SK-N-SH (cell line): ENCODE data around the gene HSD17B1. TPM values are rescaled to one million over a fixed set of nuclear protein-coding genes. Genes with fewer than 3 reads are reported as not detected.

ENCODE experiments used
- CTCF ChIA-PET: fragments of 300-600, 350-600 bp; formaldehyde crosslinking; extraction: SDS; loops from one replicate; lab custom pipeline; 2021; lab: Yijun Ruan, JAX
- POLR2A ChIA-PET: fragments of 350-600 bp; sonication (Branson Sonifier 250); formaldehyde crosslinking; extraction: SDS; loops from one replicate; lab custom pipeline; 2020; ENCODE audit warnings: antibody characterized with exemption, inconsistent platforms; lab: Yijun Ruan, JAX
- DNase-seq: peaks from one replicate; pipeline ENCODE4 v3.0.0; 2012
- H2AFZ ChIP-seq: fragments of 200-600 bp; sonication (generic); 2 replicates; pipeline ENCODE4 v1.8.1; 2016; ENCODE audit warnings: antibody characterized with exemption, mild to moderate bottlenecking, low read depth
- H3F3A ChIP-seq: fragments of 200-600 bp; sonication (generic); replicated peaks from 2 replicates; pipeline ENCODE3; 2016; ENCODE audit warnings: antibody characterized with exemption, mild to moderate bottlenecking; ENCODE audit not compliant: insufficient read depth
- H3K27ac ChIP-seq, 2 experiments: fragments of 200-500 bp in 1 of 2; fragments of 200-600 bp in 1 of 2; sonication (Bioruptor generic) in 1 of 2; sonication (generic), shearing (Covaris generic) in 1 of 2; 2 replicates each; pipeline versions ENCODE4 v1.5.1 to v1.6.1; 2014 to 2016; ENCODE audit warnings: low read depth in 2 of 2, inconsistent platforms in 1 of 2, low read length in 1 of 2, mild to moderate bottlenecking in 1 of 2, mixed read lengths in 1 of 2
- H3K27me3 ChIP-seq: fragments of 200-600 bp; sonication (generic), shearing (Covaris generic); 2 replicates; pipeline ENCODE4 v1.6.1; 2016; ENCODE audit warnings: mixed run types; ENCODE audit not compliant: insufficient read depth
- H3K36me3 ChIP-seq, 2 experiments: fragments of 200-500 bp in 1 of 2; fragments of 200-600 bp in 1 of 2; sonication (Bioruptor generic) in 1 of 2; sonication (generic) in 1 of 2; replicated peaks in 1 of 2; 2 replicates each; pipeline versions ENCODE3 to v1.5.1; 2014 to 2016; ENCODE audit warnings: low read length in 1 of 2, mild to moderate bottlenecking in 1 of 2; ENCODE audit not compliant: insufficient read depth in 2 of 2, control insufficient read depth in 1 of 2
- H3K4me1 ChIP-seq, 2 experiments: fragments of 200-500 bp in 1 of 2; fragments of 200-600 bp in 1 of 2; sonication (Bioruptor generic) in 1 of 2; sonication (generic), shearing (Covaris generic) in 1 of 2; 2 replicates each; pipeline versions ENCODE4 v1.5.1 to v1.6.1; 2014 to 2016; ENCODE audit warnings: low read depth in 1 of 2, low read length in 1 of 2, mixed run types in 1 of 2; ENCODE audit not compliant: insufficient read depth in 2 of 2, control insufficient read depth in 1 of 2
- H3K4me2 ChIP-seq: fragments of 200-600 bp; sonication (generic), shearing (Covaris generic); 2 replicates; pipeline ENCODE4 v1.6.1; 2017; ENCODE audit warnings: mixed run types
- H3K4me3 ChIP-seq, 2 experiments: fragments of 200-500 bp in 1 of 2; fragments of 200-600 bp in 1 of 2; sonication (Bioruptor generic) in 1 of 2; sonication (generic), shearing (Covaris generic) in 1 of 2; 2 replicates each; pipeline versions ENCODE4 v1.5.1 to v1.8.1; 2014 to 2016; ENCODE audit warnings: low read depth in 2 of 2, inconsistent platforms in 1 of 2, low read length in 1 of 2, mild to moderate bottlenecking in 1 of 2, mixed read lengths in 1 of 2, moderate library complexity in 1 of 2
- H3K79me2 ChIP-seq: fragments of 200-600 bp; sonication (generic); 2 replicates; pipeline ENCODE4 v1.8.1; 2017; ENCODE audit warnings: mild to moderate bottlenecking; ENCODE audit not compliant: insufficient read depth
- H3K9ac ChIP-seq: fragments of 200-600 bp; sonication (generic); 2 replicates; pipeline ENCODE4 v1.6.1; 2017; ENCODE audit warnings: mixed run types
- H3K9me2 ChIP-seq: fragments of 200-600 bp; sonication (generic); 2 replicates; pipeline ENCODE4 v1.6.1; 2017; ENCODE audit warnings: mixed run types
- H3K9me3 ChIP-seq: fragments of 200-600 bp; sonication (generic); 2 replicates; pipeline ENCODE4 v1.6.1; 2017; ENCODE audit warnings: mixed run types, mild to moderate bottlenecking, moderate library complexity
- H4K20me1 ChIP-seq: fragments of 200-600 bp; sonication (generic); 2 replicates; pipeline ENCODE4 v1.6.1; 2017; ENCODE audit warnings: mild to moderate bottlenecking, mixed run types; ENCODE audit not compliant: insufficient read depth
- CHD2 ChIP-seq: fragments of 150-350 bp; IDR thresholded peaks from 2 replicates; pipeline ENCODE4 v1.6.1; 2018; ENCODE audit warnings: low read length; ENCODE audit not compliant: partially characterized antibody
- ELF1 ChIP-seq: IDR thresholded peaks from 2 replicates; pipeline ENCODE4 v1.4.0; 2012
- EP300 ChIP-seq, 2 experiments: IDR thresholded peaks; 2 replicates each; pipeline versions ENCODE4 v1.4.0 to v1.6.1; 2012; ENCODE audit warnings: borderline replicate concordance in 1 of 2, low read depth in 1 of 2, low read length in 1 of 2
- EZH2phosphoT487 ChIP-seq: fragments of 200-600 bp; sonication (generic); IDR thresholded peaks from 2 replicates; pipeline ENCODE4 v1.6.1; 2017; ENCODE audit warnings: low read depth, mixed run types, mild to moderate bottlenecking, antibody characterized with exemption, moderate library complexity, borderline replicate concordance
- FOSL2 ChIP-seq: IDR thresholded peaks from 2 replicates; pipeline ENCODE4 v1.4.0; 2012; ENCODE audit warnings: low read depth, mild to moderate bottlenecking, moderate library complexity, borderline replicate concordance
- GABPA ChIP-seq: IDR thresholded peaks from 2 replicates; pipeline ENCODE4 v1.4.0; 2012; ENCODE audit warnings: low read depth, mild to moderate bottlenecking
- JUND ChIP-seq: IDR thresholded peaks from 2 replicates; pipeline ENCODE4 v1.4.0; 2012
- MEF2A ChIP-seq: IDR thresholded peaks from 2 replicates; pipeline ENCODE4 v1.4.0; 2012; ENCODE audit warnings: low read depth, borderline replicate concordance
- MXI1 ChIP-seq: IDR thresholded peaks from 2 replicates; pipeline ENCODE4 v1.6.1; 2012; ENCODE audit warnings: mild to moderate bottlenecking, low read depth, low read length, improper control_type of control experiment
- NRF1 ChIP-seq: IDR thresholded peaks from 2 replicates; pipeline ENCODE4 v1.6.1; 2012; ENCODE audit warnings: low read depth, mild to moderate bottlenecking, low read length
- RAD21 ChIP-seq: IDR thresholded peaks from 2 replicates; pipeline ENCODE4 v1.6.1; 2012; ENCODE audit warnings: mild to moderate bottlenecking, low read length
- RFX5 ChIP-seq: IDR thresholded peaks from 2 replicates; pipeline ENCODE4 v1.6.1; 2012; ENCODE audit warnings: mild to moderate bottlenecking, improper control_type of control experiment, low read length
- RXRA ChIP-seq: IDR thresholded peaks from 2 replicates; pipeline ENCODE4 v1.4.0; 2012; ENCODE audit warnings: low read depth, mild to moderate bottlenecking, borderline replicate concordance
- SIN3A ChIP-seq: IDR thresholded peaks from 2 replicates; pipeline ENCODE4 v1.6.1; 2012; ENCODE audit warnings: low read depth, mild to moderate bottlenecking, low read length, moderate library complexity, borderline replicate concordance
- TAF1 ChIP-seq: IDR thresholded peaks from 2 replicates; pipeline ENCODE4 v1.6.1; 2012; ENCODE audit warnings: low read depth, mild to moderate bottlenecking, low read length, moderate library complexity, borderline replicate concordance
- TCF12 ChIP-seq: IDR thresholded peaks from 2 replicates; pipeline ENCODE4 v1.4.0; 2012
- TEAD4 ChIP-seq: IDR thresholded peaks from 2 replicates; pipeline ENCODE4 v1.4.0; 2012; ENCODE audit warnings: mild to moderate bottlenecking, borderline replicate concordance; ENCODE audit not compliant: insufficient read depth
- WGBS: methylation state at CpG from one replicate; pipeline ENCODE4 v1.1.6; 2017; ENCODE audit warnings: low lambda C conversion rate; 5-methylcytosine and 5-hydroxymethylcytosine counted together
- polyA plus RNA-seq, 3 experiments: library from polyadenylated mRNA; depleted of rRNA; stranded (reverse); fragments of >200 nt; gene quantifications; 2 replicates each; pipeline ENCODE4 v1.2.3, GENCODE V29; 2012
- TF ChIP-seq, protein P1 (sequence below): IDR thresholded peaks from 2 replicates; pipeline ENCODE4 v1.4.0; 2012; ENCODE audit warnings: low read depth
- TF ChIP-seq, protein P2 (sequence below): IDR thresholded peaks from 2 replicates; pipeline ENCODE4 v1.4.0; 2012; ENCODE audit warnings: low read depth, borderline replicate concordance
- TF ChIP-seq, protein P3 (sequence below): fragments of 150-350 bp; IDR thresholded peaks from 2 replicates; pipeline ENCODE4 v1.6.1; 2016; ENCODE audit warnings: mild to moderate bottlenecking, low read depth, low read length
- TF ChIP-seq, protein P4 (sequence below): fragments of 150-350 bp; IDR thresholded peaks from 2 replicates; pipeline ENCODE4 v1.6.1; 2017; ENCODE audit warnings: antibody characterized with exemption, low read length, low read depth, borderline replicate concordance
- TF ChIP-seq, protein P5 (sequence below): IDR thresholded peaks from 2 replicates; pipeline ENCODE4; 2012
- TF ChIP-seq, protein P6 (sequence below): fragments of 200-600 bp; sonication (generic); IDR thresholded peaks from 2 replicates; pipeline ENCODE4 v1.6.1; 2017; ENCODE audit warnings: antibody characterized with exemption, mild to moderate bottlenecking, moderate library complexity
- TF ChIP-seq, protein P7 (sequence below): IDR thresholded peaks from 2 replicates; pipeline ENCODE4 v1.4.0; 2012; ENCODE audit warnings: low read depth, borderline replicate concordance

HSD17B1 gene
- polyA plus RNA-seq, 1 of the 3 experiments (the other 2 are of a cell fraction) = 1.3 TPM

DNA sequence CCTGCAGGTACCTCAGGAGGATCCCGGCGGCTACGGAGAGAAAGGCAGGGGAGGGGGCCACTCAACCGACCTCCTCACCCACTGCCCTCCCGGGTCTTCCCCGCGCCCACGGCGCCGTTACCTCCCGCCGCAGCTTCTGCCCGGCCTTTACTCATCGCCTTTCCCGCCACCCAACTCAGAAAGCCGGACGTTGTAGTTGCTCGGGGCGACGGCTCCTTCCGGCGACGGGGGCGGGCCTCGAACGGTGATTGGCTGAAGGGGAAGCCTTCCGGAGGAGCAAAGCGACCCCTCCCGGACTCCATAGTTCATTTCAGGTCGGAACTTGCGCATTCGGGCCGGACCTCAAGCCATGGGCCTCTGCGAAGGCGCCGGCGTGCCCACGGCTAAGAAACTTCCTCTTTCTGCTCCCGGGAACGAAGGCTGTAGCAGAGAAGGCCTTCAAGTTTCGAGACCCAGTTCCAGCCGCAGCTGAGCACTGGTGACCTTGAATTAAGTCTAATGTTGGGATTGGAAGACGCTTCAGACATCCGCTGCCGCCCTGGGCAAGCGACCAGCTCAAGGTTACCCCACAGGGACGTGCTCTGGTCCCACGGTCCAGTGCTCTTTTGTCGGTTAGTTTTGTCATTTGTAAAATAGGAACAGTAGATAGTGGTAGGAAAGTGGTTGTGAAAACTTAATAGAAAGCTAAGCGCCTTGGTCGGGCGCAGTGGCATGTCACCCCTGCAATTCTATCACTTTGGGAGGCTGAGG is 25.0 kb downstream of the HSD17B1 start, which contains the start of gene PSMC3IP:
Gene PSMC3IP (minus strand): TSS at position 198 of the 750 bp plus-strand sequence. CDS start 43 bp downstream, at position 155.
- peak within 1 kb of the TSS; percentile 77 to 91 for H3K4me3 ChIP-seq
- no peaks in the 10 kb centered on the region for H3K9me2 ChIP-seq
- H4K20me1 ChIP-seq = no peaks in the 10 kb centered on the region
- CTCF ChIA-PET = interaction anchor here (0.7 to 8.3 kb wide), 61 partner anchors 10 to 421 kb away, joined by 3 to 221 read pairs (median 5); partner anchors contain the start of genes CCR10, CNTD1, CNTNAP1 and COA3
- POLR2A ChIA-PET = interaction anchor here (0.8 to 3.1 kb wide), 14 partner anchors 8 to 246 kb away, joined by 3 to 63 read pairs (median 4); partner anchors contain the start of genes BECN1, CNTNAP1, MLX and PLEKHH3
- DNase-seq = peak; percentile 96
- H3K36me3 ChIP-seq = peaks cover 32 to 42% of the 10 kb centered on the region in 2 experiments
- no peaks in the 10 kb centered on the region for H3K9me3 ChIP-seq
- peaks cover 55% of the 10 kb centered on the region for H3K79me2 ChIP-seq
- peak within 1 kb of the TSS; percentile 87 for H3K9ac ChIP-seq
- H3F3A ChIP-seq = peaks cover 36% of the 10 kb centered on the region
- no peaks in the 10 kb centered on the region for H3K27me3 ChIP-seq
- peak within 1 kb of the TSS; percentile 95 for H3K4me2 ChIP-seq
- peak within 1 kb of the TSS; percentile 61 for H2AFZ ChIP-seq
- H3K27ac ChIP-seq = peak within 1 kb of the TSS; percentile 80 to 89
- H3K4me1 ChIP-seq = peaks cover 7 to 8% of the 10 kb centered on the region in 2 experiments; a peak in 2 of 4 replicates
- 1% methylated on average over 31 of the region's 52 CpGs for WGBS
- TF ChIP-seq RFX5 = no peak
- 0 out of 4 replicates have a peak, but pooled peaks of 1 of the 2 experiments have one; percentile 15 for TF ChIP-seq EP300 (IDR thresholded peaks at IDR 0.05; ENCODE audit: borderline replicate concordance in 1 of 2, low read depth in 1 of 2, low read length in 1 of 2)
- peak; percentile 57 for TF ChIP-seq NRF1
- no peak for TF ChIP-seq MEF2A
- no peak for TF ChIP-seq TEAD4
- peak; percentile 82 for TF ChIP-seq MXI1
- TF ChIP-seq CHD2 = peak; percentile 82
- TF ChIP-seq RAD21 = no peak
- TF ChIP-seq, protein P1, sequence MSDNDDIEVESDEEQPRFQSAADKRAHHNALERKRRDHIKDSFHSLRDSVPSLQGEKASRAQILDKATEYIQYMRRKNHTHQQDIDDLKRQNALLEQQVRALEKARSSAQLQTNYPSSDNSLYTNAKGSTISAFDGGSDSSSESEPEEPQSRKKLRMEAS = peak; percentile 69
- TF ChIP-seq, protein P2, sequence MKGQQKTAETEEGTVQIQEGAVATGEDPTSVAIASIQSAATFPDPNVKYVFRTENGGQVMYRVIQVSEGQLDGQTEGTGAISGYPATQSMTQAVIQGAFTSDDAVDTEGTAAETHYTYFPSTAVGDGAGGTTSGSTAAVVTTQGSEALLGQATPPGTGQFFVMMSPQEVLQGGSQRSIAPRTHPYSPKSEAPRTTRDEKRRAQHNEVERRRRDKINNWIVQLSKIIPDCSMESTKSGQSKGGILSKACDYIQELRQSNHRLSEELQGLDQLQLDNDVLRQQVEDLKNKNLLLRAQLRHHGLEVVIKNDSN = no peak
- TF ChIP-seq, protein P3, sequence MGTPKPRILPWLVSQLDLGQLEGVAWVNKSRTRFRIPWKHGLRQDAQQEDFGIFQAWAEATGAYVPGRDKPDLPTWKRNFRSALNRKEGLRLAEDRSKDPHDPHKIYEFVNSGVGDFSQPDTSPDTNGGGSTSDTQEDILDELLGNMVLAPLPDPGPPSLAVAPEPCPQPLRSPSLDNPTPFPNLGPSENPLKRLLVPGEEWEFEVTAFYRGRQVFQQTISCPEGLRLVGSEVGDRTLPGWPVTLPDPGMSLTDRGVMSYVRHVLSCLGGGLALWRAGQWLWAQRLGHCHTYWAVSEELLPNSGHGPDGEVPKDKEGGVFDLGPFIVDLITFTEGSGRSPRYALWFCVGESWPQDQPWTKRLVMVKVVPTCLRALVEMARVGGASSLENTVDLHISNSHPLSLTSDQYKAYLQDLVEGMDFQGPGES = peak; percentile 34; the same call in 1 of the 2 replicates
- no peak for TF ChIP-seq FOSL2
- TF ChIP-seq TCF12 = no peak
- TF ChIP-seq, protein P4, sequence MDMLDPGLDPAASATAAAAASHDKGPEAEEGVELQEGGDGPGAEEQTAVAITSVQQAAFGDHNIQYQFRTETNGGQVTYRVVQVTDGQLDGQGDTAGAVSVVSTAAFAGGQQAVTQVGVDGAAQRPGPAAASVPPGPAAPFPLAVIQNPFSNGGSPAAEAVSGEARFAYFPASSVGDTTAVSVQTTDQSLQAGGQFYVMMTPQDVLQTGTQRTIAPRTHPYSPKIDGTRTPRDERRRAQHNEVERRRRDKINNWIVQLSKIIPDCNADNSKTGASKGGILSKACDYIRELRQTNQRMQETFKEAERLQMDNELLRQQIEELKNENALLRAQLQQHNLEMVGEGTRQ = no peak
- peak; percentile 58 for TF ChIP-seq ELF1
- TF ChIP-seq, protein P5, sequence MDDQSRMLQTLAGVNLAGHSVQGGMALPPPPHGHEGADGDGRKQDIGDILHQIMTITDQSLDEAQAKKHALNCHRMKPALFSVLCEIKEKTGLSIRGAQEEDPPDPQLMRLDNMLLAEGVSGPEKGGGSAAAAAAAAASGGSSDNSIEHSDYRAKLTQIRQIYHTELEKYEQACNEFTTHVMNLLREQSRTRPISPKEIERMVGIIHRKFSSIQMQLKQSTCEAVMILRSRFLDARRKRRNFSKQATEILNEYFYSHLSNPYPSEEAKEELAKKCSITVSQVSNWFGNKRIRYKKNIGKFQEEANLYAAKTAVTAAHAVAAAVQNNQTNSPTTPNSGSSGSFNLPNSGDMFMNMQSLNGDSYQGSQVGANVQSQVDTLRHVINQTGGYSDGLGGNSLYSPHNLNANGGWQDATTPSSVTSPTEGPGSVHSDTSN = 0 out of 2 replicates have a peak, but pooled peaks have one; percentile 9
- no peak for TF ChIP-seq TAF1
- TF ChIP-seq GABPA = peak; percentile 92
- TF ChIP-seq, protein P6, sequence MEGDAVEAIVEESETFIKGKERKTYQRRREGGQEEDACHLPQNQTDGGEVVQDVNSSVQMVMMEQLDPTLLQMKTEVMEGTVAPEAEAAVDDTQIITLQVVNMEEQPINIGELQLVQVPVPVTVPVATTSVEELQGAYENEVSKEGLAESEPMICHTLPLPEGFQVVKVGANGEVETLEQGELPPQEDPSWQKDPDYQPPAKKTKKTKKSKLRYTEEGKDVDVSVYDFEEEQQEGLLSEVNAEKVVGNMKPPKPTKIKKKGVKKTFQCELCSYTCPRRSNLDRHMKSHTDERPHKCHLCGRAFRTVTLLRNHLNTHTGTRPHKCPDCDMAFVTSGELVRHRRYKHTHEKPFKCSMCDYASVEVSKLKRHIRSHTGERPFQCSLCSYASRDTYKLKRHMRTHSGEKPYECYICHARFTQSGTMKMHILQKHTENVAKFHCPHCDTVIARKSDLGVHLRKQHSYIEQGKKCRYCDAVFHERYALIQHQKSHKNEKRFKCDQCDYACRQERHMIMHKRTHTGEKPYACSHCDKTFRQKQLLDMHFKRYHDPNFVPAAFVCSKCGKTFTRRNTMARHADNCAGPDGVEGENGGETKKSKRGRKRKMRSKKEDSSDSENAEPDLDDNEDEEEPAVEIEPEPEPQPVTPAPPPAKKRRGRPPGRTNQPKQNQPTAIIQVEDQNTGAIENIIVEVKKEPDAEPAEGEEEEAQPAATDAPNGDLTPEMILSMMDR = peak; percentile 52
- peak; percentile 97 for TF ChIP-seq SIN3A
- no peak; the same call in 1 of the 2 replicates for TF ChIP-seq RXRA
- TF ChIP-seq, protein P7, sequence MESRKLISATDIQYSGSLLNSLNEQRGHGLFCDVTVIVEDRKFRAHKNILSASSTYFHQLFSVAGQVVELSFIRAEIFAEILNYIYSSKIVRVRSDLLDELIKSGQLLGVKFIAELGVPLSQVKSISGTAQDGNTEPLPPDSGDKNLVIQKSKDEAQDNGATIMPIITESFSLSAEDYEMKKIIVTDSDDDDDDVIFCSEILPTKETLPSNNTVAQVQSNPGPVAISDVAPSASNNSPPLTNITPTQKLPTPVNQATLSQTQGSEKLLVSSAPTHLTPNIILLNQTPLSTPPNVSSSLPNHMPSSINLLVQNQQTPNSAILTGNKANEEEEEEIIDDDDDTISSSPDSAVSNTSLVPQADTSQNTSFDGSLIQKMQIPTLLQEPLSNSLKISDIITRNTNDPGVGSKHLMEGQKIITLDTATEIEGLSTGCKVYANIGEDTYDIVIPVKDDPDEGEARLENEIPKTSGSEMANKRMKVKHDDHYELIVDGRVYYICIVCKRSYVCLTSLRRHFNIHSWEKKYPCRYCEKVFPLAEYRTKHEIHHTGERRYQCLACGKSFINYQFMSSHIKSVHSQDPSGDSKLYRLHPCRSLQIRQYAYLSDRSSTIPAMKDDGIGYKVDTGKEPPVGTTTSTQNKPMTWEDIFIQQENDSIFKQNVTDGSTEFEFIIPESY = no peak
- no peak for TF ChIP-seq EZH2phosphoT487
- no peak for TF ChIP-seq JUND
